GM20000 (cell line): Measurements from ENCODE around the gene SHH.

Source experiments
- DNase-seq: peaks from one replicate; pipeline ENCODE4 v3.0.0; 2012; ENCODE audit warnings: low spot score
- TF ChIP-seq, protein P1 (sequence below): IDR thresholded peaks from 2 replicates; pipeline ENCODE4 v1.5.1; 2012; ENCODE audit warnings: mild to moderate bottlenecking, control low read depth; ENCODE audit errors: extremely low read depth, missing control alignments

SHH gene

DNA sequence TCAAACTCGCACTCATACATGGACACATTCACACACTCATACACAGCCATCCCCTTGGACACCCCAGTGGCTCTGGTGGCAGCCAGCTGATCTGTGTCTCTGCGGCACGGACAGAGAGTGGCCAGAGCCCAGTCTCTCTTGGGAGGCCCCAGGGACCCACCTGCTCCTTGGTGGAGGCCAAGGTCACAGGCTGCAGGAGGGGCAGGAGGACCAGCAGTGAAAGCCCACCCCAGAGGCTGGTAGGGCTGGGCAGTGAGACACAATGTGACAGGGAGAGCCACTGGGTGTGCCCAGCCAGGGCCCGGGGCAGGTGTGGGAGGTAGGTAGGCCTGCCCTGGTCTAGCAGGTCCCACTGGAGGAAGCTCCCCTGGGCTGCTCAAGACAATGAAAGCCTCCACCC, 18.5 kb downstream of the SHH start:
- DNase-seq, result no peak

DNA sequence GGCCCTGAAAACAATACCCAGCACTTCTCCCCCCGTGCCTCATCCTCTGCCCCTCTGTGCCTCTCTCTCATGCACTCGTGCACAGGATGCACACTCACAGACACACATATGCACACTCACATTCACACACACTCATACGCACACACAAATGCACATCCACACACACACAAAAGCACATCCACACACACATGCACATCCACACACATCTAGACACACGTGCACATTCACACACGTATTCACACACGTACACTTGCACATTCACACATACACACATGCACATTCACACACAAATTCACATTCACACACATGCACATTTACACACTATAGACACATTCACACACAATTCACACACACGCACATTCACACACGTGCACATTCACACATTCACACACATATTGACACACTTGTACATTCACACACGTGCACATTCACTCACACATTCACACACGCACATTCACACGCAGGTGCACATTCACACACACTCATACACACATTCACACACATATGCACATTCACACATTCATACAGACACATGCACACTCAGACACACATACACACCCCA, 19.2 kb downstream of the SHH start:
- DNase-seq, result no peak
- TF ChIP-seq, protein P1, sequence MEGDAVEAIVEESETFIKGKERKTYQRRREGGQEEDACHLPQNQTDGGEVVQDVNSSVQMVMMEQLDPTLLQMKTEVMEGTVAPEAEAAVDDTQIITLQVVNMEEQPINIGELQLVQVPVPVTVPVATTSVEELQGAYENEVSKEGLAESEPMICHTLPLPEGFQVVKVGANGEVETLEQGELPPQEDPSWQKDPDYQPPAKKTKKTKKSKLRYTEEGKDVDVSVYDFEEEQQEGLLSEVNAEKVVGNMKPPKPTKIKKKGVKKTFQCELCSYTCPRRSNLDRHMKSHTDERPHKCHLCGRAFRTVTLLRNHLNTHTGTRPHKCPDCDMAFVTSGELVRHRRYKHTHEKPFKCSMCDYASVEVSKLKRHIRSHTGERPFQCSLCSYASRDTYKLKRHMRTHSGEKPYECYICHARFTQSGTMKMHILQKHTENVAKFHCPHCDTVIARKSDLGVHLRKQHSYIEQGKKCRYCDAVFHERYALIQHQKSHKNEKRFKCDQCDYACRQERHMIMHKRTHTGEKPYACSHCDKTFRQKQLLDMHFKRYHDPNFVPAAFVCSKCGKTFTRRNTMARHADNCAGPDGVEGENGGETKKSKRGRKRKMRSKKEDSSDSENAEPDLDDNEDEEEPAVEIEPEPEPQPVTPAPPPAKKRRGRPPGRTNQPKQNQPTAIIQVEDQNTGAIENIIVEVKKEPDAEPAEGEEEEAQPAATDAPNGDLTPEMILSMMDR, result no peak

More for the DNA sequence above, 18.5 kb downstream of the SHH start:
- TF ChIP-seq, protein P1, result no peak

DNA sequence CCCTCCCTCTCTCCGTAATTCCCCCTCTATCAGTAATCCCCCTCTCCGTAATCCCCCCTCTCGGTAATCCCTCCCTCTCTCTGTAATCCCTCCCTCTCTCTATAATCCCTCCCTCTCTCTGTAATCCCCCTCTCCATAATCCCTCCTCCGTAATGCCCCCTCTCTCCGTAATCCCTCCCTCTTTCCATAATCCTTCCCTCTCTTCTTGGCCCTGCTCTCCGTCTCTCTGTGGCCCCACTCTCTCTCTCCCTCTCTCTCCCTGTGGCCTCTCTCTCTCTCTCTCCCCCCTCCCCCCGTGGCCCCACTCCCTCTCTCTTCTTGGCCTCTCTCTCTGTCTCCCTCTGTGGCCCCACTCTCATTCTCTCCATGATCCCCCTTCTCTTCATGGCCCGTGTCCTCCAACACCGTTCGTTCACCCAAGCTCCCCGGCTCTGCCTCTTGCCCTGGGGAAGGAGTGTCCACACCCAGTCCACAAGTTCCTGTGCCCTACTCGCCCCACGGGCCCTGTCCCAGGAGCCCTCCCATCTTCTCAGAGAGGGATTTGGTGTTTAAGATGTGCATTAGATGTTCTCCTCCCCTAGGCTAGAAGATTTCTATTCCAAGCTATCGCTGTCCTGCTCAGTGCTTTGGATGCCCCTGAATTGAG, 19.8 kb downstream of the SHH start:
- TF ChIP-seq, protein P1, result no peak
- DNase-seq, result no peak

DNA sequence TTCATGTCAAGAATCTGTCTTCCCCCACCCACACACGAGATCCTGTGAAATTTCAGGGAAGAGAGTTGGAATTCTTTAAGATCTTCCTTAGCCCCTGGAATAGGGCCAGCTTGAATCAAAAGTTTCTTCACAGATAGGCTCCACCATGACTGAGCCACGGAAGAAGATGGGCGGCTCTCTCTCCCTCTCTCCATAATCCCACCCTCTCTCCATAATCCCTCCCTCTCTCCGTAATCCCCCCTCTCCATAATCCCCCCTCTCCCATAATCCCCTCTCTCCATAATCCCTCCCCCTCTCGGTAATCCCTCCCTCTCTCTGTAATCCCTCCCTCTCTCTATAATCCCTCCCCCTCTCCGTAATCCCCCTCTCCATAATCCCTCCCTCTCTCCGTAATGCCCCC, 20.4 kb downstream of the SHH start:
- TF ChIP-seq, protein P1, result no peak
- DNase-seq, result no peak

DNA sequence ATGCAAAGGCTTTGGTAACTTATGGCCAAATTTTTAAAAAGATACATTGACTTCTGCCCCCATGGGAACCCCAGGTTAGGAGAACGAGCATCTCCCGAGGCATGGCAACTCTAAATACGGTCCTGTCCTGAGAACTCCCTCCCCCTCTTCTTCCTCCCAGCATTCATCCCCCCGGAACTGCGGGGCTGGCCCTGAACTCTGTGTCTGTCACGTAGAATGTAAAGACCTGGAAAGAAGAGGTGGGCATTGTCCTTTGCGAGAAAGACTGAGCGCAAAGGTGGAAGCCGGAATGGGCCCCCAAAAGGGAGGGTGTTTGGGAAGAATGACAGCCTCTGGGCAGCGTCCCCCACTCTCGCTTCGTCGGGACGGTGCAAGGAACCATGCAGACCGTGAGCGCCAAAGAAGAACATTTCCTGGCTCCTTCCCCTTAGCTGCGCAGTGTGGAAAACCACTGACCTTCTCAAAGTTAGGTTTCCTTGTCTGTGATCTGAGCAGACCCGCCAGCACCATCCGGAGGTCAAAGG, 21.0 kb downstream of the SHH start:
- TF ChIP-seq, protein P1, result no peak
- DNase-seq, result no peak

DNA sequence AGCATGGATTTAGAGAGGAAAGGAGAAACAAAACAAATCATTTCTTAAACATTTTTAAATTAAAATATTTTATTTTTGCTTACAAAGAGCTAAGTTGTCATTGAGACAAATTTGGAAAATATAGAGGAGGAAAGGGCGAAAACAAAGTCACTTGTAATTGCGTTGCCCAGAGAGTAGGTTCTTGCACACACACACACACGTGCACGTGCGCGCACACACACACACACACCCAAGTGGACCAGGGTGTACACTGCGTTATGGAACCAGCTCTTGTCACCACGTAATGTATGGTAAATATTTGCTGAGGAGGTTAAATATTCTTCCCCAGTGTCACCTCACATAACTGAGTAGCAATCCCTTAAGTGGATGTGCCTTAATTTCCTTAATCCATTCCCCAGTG, 21.6 kb downstream of the SHH start:
- no peak for DNase-seq
- TF ChIP-seq, protein P1, result no peak

DNA sequence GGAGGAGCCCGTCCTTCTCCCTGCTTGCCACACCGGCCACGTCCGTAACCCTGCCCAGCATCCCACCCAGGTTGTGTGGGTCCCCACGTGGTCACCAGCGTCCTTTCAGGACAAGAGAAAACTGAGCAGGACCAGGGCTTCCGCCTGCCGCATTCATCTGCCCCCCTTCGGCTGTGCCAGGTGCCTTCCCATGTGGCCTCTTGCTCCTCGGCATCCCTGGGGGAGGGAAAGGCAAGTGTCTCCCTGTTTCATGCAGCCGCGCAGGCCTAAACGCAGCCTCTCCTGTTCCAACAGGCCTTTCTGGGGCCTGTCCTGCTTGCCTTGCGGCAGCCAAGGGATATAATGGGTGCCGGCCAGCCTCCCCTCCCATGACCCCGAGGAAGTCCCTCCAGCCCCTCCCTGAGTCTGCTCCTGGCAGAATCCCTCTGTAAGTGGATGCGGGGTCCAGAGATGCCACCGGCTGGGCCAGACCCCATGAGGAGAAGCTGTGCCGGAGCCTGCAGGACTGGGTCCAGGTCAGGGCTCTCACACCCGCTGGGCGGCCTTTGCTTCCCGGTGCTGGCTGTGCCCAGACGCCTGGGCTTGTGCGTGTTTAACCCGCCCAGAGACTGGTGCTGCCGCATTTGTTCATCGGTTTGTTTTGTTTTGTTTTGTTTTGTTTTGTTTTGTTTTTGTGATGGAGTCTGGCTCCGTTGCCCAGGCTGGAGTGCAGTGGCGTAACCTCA, 23.1 kb downstream of the SHH start:
- DNase-seq, result peak; percentile 20
- TF ChIP-seq, protein P1, result no peak
